B cell (primary cell): ENCODE data around the gene NTN3.

Source experiments
- CTCF ChIP-seq: fragments of 200-600 bp; IDR thresholded peaks from one replicate; pipeline ENCODE4 v1.8.0; 2022; ENCODE audit warnings: antibody characterized with exemption, mild to moderate bottlenecking
- EZH2 ChIP-seq: IDR thresholded peaks from 2 replicates; pipeline ENCODE4 v1.6.1; 2012; ENCODE audit warnings: borderline replicate concordance, low read depth, mild to moderate bottlenecking, moderate library complexity, low read length; ENCODE audit not compliant: insufficient read depth, poor library complexity, severe bottlenecking

DNA sequence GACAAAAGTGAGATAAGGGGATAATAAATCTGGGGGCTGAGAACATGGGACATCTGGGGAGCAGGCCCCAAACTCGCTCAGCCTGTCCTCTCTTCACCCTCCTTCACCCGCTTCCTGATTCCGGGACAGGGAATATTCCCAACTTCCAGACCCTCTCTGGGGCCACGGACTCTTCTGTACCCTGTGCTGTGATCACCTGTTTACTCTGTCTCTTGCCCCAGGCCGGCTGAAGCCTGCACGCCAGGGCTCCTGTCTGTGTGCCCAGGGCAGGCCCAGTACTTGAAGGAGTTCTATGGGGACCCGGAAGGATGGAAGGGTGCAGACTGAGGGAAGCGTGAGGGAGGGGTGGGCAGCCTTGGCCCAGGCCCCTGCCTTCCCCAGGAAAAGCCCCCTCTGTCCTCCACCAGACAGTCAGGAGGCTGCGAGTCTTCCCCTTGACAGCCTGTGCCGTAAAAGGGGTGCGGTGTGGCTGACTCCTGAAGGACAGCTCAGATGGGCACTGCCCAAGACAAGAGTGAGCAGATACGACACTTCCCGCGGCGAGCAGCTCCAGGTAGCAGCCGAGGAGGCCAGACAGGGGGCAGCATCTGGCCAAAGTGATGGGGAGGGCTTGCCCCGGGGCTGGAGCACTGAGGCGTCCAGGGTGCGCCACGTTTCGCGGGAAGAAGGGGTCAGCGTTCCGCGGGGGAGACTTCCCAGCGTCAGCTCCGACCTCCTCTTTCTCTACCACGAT, 42.9 kb upstream of the NTN3 start:
- TF ChIP-seq CTCF, result no peak
- no peak for TF ChIP-seq EZH2
